Measurements from ENCODE around the gene KLF11.

KLF11 gene

GRCh38 chr2:10002681-10003080 is 40.7 kb upstream of the KLF11 start:
- CTCF ChIA-PET: no interaction called here
- POLR2A ChIA-PET: no interaction called here
- TF ChIP-seq ELF4 (IDR thresholded peaks at IDR 0.05) (no peak), NFRKB (IDR thresholded peaks at IDR 0.05) (no peak), HDGF (IDR thresholded peaks at IDR 0.05; ENCODE audit: borderline replicate concordance) (no peak), FOXK2 (IDR thresholded peaks at IDR 0.05) (no peak), BHLHE40 (IDR thresholded peaks at IDR 0.05; ENCODE audit: borderline replicate concordance) (no peak), SUZ12 (IDR thresholded peaks at IDR 0.05) (no peak), LEF1 (IDR thresholded peaks at IDR 0.05; ENCODE audit: borderline replicate concordance) (no peak), TARDBP (IDR thresholded peaks at IDR 0.05) (no peak), ZNF384 (IDR thresholded peaks at IDR 0.05) (no peak), FOXA1 (IDR thresholded peaks at IDR 0.05) (no peak), ARNT (IDR thresholded peaks at IDR 0.05) (no peak)
- DNase-seq (ENCODE audit: extremely low spot score): no peak

DNA sequence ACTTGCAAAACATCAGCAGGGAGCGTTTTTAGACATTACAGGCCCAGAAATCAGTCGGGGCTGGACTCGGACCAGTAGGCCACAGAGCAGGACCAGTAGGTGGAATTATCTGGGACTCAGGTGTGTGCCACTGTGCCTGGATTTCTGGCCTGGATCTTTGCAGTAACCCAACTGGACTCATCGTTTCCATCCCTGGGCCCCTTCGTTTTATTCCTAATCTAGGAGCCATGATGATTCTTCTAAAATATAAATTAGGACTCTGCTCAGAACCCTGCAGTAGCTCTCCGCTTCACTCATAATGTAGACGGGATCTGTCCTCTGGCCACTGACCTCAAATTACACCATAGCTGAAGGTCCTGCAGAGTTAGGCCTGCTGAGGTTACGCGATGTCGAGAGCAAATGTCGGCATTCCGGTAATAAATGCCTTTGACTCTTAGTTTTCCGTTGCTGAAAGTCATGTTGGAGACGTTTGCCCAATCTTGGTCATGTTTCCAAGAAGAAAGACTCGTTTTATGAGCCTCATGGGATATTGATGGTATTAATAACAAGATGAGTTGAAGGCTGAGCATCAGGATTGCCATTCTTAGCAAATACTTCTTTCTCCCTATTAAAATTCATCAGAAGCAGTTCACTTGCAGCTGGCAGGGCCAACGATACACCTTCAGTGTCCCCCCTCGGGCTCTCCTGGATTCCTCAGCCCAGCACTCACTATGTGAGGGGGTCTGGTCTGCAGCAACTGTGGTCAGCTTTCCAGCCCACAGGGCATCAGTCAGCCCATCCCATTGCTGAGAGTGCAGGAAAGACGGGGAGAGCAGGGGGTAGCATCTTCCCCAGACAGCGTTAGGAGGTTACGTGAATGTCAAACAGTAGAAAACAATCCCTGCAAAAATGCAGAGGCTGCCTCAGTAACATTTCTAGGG is 39.9 kb upstream of the KLF11 start:
- no peak for DNase-seq (ENCODE audit: extremely low spot score)
- TF ChIP-seq LEF1 (IDR thresholded peaks at IDR 0.05; ENCODE audit: borderline replicate concordance): no peak
- TF ChIP-seq HDGF (IDR thresholded peaks at IDR 0.05; ENCODE audit: borderline replicate concordance): no peak
- TF ChIP-seq PKNOX1 (IDR thresholded peaks at IDR 0.05): no peak
- no peak for TF ChIP-seq L3MBTL2 (conservative IDR thresholded peaks at IDR 0.05)
- no peak for TF ChIP-seq FOXK2 (IDR thresholded peaks at IDR 0.05)
- TF ChIP-seq SUZ12 (IDR thresholded peaks at IDR 0.05): no peak
- TF ChIP-seq NFRKB (IDR thresholded peaks at IDR 0.05): no peak
- no peak for TF ChIP-seq CTBP1 (IDR thresholded peaks at IDR 0.05; ENCODE audit: borderline replicate concordance)
- no peak for TF ChIP-seq SP1 (IDR thresholded peaks at IDR 0.05)
- no peak for TF ChIP-seq ARNT (IDR thresholded peaks at IDR 0.05)
- no peak for TF ChIP-seq FOXM1 (IDR thresholded peaks at IDR 0.05; ENCODE audit: borderline replicate concordance)
- TF ChIP-seq FOXA1 (IDR thresholded peaks at IDR 0.05): no peak
- TF ChIP-seq TARDBP (IDR thresholded peaks at IDR 0.05): no peak
- TF ChIP-seq BHLHE40 (IDR thresholded peaks at IDR 0.05; ENCODE audit: borderline replicate concordance): no peak
- no peak for TF ChIP-seq ZNF384 (IDR thresholded peaks at IDR 0.05)
- TF ChIP-seq ELF4 (IDR thresholded peaks at IDR 0.05): no peak
- ChIA-PET CTCF (no interaction called here), POLR2A (no interaction called here)

- ChIA-PET POLR2A (no interaction called here), CTCF (no interaction called here)
- TF ChIP-seq FOXM1 (IDR thresholded peaks at IDR 0.05; ENCODE audit: borderline replicate concordance): no peak
- DNase-seq (ENCODE audit: extremely low spot score): no peak
Observed at GRCh38 chr2:10004401-10004800, 38.9 kb upstream of the KLF11 start.

DNA sequence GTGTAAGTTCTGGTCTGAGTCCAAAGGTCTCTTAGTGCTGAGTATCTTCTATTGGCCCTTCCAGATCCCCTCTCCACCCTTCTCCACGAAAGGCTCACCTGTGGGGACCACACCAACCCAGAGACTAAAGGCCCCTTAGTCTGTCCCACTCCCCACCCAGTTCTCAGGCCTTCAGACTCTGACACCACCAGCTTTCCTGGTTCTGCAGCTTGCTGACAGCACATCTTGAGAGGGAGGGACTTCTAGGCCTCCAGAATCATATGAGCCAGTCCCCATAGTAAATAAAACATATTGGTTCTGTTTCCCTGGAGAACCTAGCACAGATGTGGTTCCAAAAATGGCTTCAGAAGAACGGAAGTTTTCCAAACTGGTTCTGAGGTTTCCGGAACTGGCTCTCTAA is 38.5 kb upstream of the KLF11 start:
- no peak for DNase-seq (ENCODE audit: extremely low spot score)
- ChIA-PET POLR2A (no interaction called here), CTCF (no interaction called here)
- no peak for TF ChIP-seq BHLHE40 (IDR thresholded peaks at IDR 0.05; ENCODE audit: borderline replicate concordance)
- TF ChIP-seq CTBP1 (IDR thresholded peaks at IDR 0.05; ENCODE audit: borderline replicate concordance): no peak
- TF ChIP-seq TARDBP (IDR thresholded peaks at IDR 0.05): no peak
- TF ChIP-seq ELF4 (IDR thresholded peaks at IDR 0.05): no peak
- no peak for TF ChIP-seq ARNT (IDR thresholded peaks at IDR 0.05)
- no peak for TF ChIP-seq SP1 (IDR thresholded peaks at IDR 0.05)
- no peak for TF ChIP-seq LEF1 (IDR thresholded peaks at IDR 0.05; ENCODE audit: borderline replicate concordance)
- no peak for TF ChIP-seq FOXA1 (IDR thresholded peaks at IDR 0.05)
- TF ChIP-seq HDGF (IDR thresholded peaks at IDR 0.05; ENCODE audit: borderline replicate concordance): no peak
- no peak for TF ChIP-seq ZNF384 (IDR thresholded peaks at IDR 0.05)
- no peak for TF ChIP-seq PKNOX1 (IDR thresholded peaks at IDR 0.05)
- no peak for TF ChIP-seq SUZ12 (IDR thresholded peaks at IDR 0.05)
- no peak for TF ChIP-seq FOXM1 (IDR thresholded peaks at IDR 0.05; ENCODE audit: borderline replicate concordance)
- no peak for TF ChIP-seq FOXK2 (IDR thresholded peaks at IDR 0.05)
- no peak for TF ChIP-seq NFRKB (IDR thresholded peaks at IDR 0.05)
- no peak for TF ChIP-seq L3MBTL2 (conservative IDR thresholded peaks at IDR 0.05)

- ChIA-PET POLR2A (no interaction called here), CTCF (interaction anchor here (0.6 to 0.9 kb wide), 2 partner anchors 21 to 41 kb away, joined by 3 to 5 read pairs; no protein-coding TSS in a partner anchor)
- no peak for DNase-seq (ENCODE audit: extremely low spot score)
- TF ChIP-seq LEF1 (IDR thresholded peaks at IDR 0.05; ENCODE audit: borderline replicate concordance): no peak
- TF ChIP-seq BHLHE40 (IDR thresholded peaks at IDR 0.05; ENCODE audit: borderline replicate concordance): no peak
- no peak for TF ChIP-seq SUZ12 (IDR thresholded peaks at IDR 0.05)
- TF ChIP-seq HDGF (IDR thresholded peaks at IDR 0.05; ENCODE audit: borderline replicate concordance): no peak
- no peak for TF ChIP-seq TARDBP (IDR thresholded peaks at IDR 0.05)
- no peak for TF ChIP-seq ELF4 (IDR thresholded peaks at IDR 0.05)
- TF ChIP-seq ARNT (IDR thresholded peaks at IDR 0.05): no peak
- TF ChIP-seq FOXK2 (IDR thresholded peaks at IDR 0.05): no peak
- no peak for TF ChIP-seq FOXM1 (IDR thresholded peaks at IDR 0.05; ENCODE audit: borderline replicate concordance)
- no peak for TF ChIP-seq ZNF384 (IDR thresholded peaks at IDR 0.05)
- no peak for TF ChIP-seq CTBP1 (IDR thresholded peaks at IDR 0.05; ENCODE audit: borderline replicate concordance)
- no peak for TF ChIP-seq PKNOX1 (IDR thresholded peaks at IDR 0.05)
Observed at GRCh38 chr2:10005461-10006235, 37.7 kb upstream of the KLF11 start.

All from HEK293T (cell line).